OCI-LY7 (cell line): ENCODE measurements around the gene CD37. TPM values are rescaled to one million over a fixed set of nuclear protein-coding genes. Genes with fewer than 3 reads are reported as not detected.
"Not testable (repeated sequence)": the region's sequence is repeated elsewhere in the genome, so short reads cannot be mapped to it uniquely, and the experiment has no call there.

ENCODE experiments used
- BruUV-seq: library from RNA; stranded (reverse); fragments of 400-500 nt; replicated peaks from 2 replicates; lab custom pipeline; 2021; lab: Mats Ljungman, UMichigan
- CTCF ChIA-PET: fragments of 300-600 bp; sonication (Branson Sonifier 250); formaldehyde crosslinking; loops from one replicate; lab custom pipeline; 2022; ENCODE audit warnings: antibody characterized with exemption; ENCODE audit not compliant: unreplicated experiment; lab: Charles Lee
- POLR2A ChIA-PET: fragments of 300-600 bp; sonication (Branson Sonifier 250); formaldehyde crosslinking; loops from one replicate; lab custom pipeline; 2022; ENCODE audit warnings: antibody characterized with exemption; lab: Charles Lee
- DNase-seq: peaks from one replicate; pipeline ENCODE4 v3.0.0-alpha.2; 2015; ENCODE audit warnings: low spot score
- H2AFZ ChIP-seq: fragments of 200-600 bp; sonication (generic), shearing (Covaris generic); 2 replicates; pipeline ENCODE4 v1.6.1; 2014; ENCODE audit warnings: mild to moderate bottlenecking, antibody characterized with exemption, low read length, moderate library complexity
- H3K27ac ChIP-seq: fragments of 200-600 bp; sonication (generic); 2 replicates; pipeline ENCODE4 v1.5.1; 2014; ENCODE audit warnings: mixed run types, low read depth, mild to moderate bottlenecking, moderate library complexity, low read length, inconsistent platforms; ENCODE audit not compliant: poor library complexity, severe bottlenecking
- H3K36me3 ChIP-seq: fragments of 200-600 bp; sonication (generic); 2 replicates; pipeline ENCODE4 v1.6.1; 2014; ENCODE audit warnings: mild to moderate bottlenecking, antibody characterized with exemption, low read length, moderate library complexity, mixed read lengths; ENCODE audit not compliant: insufficient read depth
- H3K4me1 ChIP-seq: fragments of 200-600 bp; sonication (generic); 2 replicates; pipeline ENCODE4 v1.5.1; 2014; ENCODE audit warnings: mild to moderate bottlenecking, low read length; ENCODE audit not compliant: insufficient read depth, poor library complexity, severe bottlenecking
- H3K4me2 ChIP-seq: fragments of 200-600 bp; sonication (generic); 2 replicates; pipeline ENCODE4 v1.6.1; 2014; ENCODE audit warnings: mild to moderate bottlenecking, low read length
- H3K4me3 ChIP-seq: fragments of 200-600 bp; sonication (generic); 2 replicates; pipeline ENCODE4 v1.5.1; 2014; ENCODE audit warnings: mild to moderate bottlenecking, low read depth, low read length; ENCODE audit not compliant: poor library complexity, severe bottlenecking
- H3K79me2 ChIP-seq: fragments of 200-600 bp; sonication (generic); 2 replicates; pipeline ENCODE4 v1.6.1; 2016; ENCODE audit warnings: low read depth, mild to moderate bottlenecking, low read length, moderate library complexity, mixed read lengths; ENCODE audit not compliant: insufficient read depth
- H3K9me2 ChIP-seq: fragments of 200-600 bp; sonication (generic); 2 replicates; pipeline ENCODE4 v1.6.1; 2016; ENCODE audit warnings: mild to moderate bottlenecking, low read length, mixed read lengths; ENCODE audit not compliant: insufficient read depth
- H3K9me3 ChIP-seq: fragments of 200-600 bp; sonication (generic); 2 replicates; pipeline ENCODE4 v1.6.1; 2014; ENCODE audit warnings: mild to moderate bottlenecking, mixed run types, low read length, mixed read lengths
- H4K20me1 ChIP-seq: fragments of 200-600 bp; sonication (generic); 2 replicates; pipeline ENCODE4 v1.6.1; 2014; ENCODE audit warnings: mild to moderate bottlenecking, antibody characterized with exemption, low read length, moderate library complexity, mixed read lengths; ENCODE audit not compliant: insufficient read depth
- CTCF ChIP-seq: fragments of 200-600 bp; sonication (generic); conservative IDR thresholded peaks from 2 replicates; pipeline ENCODE4 v1.5.1; 2014; ENCODE audit warnings: mild to moderate bottlenecking, antibody characterized with exemption, low read length, moderate library complexity, mixed read lengths
- EZH2phosphoT487 ChIP-seq: fragments of 200-600 bp; sonication (generic); IDR thresholded peaks from 2 replicates; pipeline ENCODE4 v1.6.1; 2018; ENCODE audit warnings: low read depth, borderline replicate concordance, mild to moderate bottlenecking, mixed run types, antibody characterized with exemption, low read length, moderate library complexity, mixed read lengths
- intact Hi-C: fragments of 100-400 bp; cut with micrococcal nuclease; formaldehyde crosslinking; loops from one replicate; pipeline ENCODE4 v1.10.0; 2022; ENCODE audit not compliant: unreplicated experiment
- total RNA-seq, 2 experiments: library from RNA; depleted of rRNA in 1 of 2; stranded (reverse); fragments of >200 nt in 1 of 2; shearing (Covaris generic) in 1 of 2; gene quantifications; 2 replicates each; pipeline ENCODE4 v1.2.3, GENCODE V29; 2014 to 2022

The CD37 gene
- total RNA-seq, 2 experiments from 2014 or later: 219 to 279 TPM

DNA sequence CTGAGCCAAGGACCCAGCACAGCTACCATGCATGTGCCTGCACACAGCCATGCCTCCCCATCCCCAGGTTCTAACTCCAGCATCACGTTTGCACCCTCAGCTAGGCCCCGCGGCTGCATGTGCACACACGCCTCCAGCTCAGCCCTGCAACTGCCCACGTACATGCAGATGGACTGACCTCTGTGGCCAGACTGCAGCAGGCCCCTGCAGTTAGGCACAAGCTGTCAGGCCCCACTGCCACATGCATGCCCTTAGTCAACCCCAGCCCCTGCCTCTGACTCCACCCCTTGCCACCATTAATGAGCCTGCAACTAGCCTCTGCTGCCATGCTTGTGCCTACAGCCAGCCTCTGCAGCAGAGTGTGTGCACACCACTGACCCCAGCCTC lies 33.3 kb upstream of the CD37 start:
- no TSS peak for BruUV-seq
- H3K4me3 ChIP-seq: no peak overlapping the region
- TF ChIP-seq EZH2phosphoT487 (no peak), CTCF (no peak)
- H3K9me3 ChIP-seq: peaks cover 14% of the 10 kb centered on the region; the same call in 1 of the 2 replicates
- no peaks in the 10 kb centered on the region for H3K9me2 ChIP-seq
- no peak overlapping the region for H3K27ac ChIP-seq
- H4K20me1 ChIP-seq: no peaks in the 10 kb centered on the region
- no peak overlapping the region for H2AFZ ChIP-seq
- peaks cover 10% of the 10 kb centered on the region for H3K4me1 ChIP-seq
- H3K36me3 ChIP-seq: peaks cover 27% of the 10 kb centered on the region
- H3K79me2 ChIP-seq: no peaks in the 10 kb centered on the region
- no peak overlapping the region for H3K4me2 ChIP-seq
- DNase-seq: no peak
- intact Hi-C loops: no loop called here
- ChIA-PET POLR2A (interaction anchor here (0.5 kb wide), 1 partner anchor 228 kb away, joined by 3 read pairs; no protein-coding TSS in a partner anchor), CTCF (interaction anchor here (0.9 kb wide), 1 partner anchor 107 kb away, joined by 4 read pairs; no protein-coding TSS in a partner anchor)

DNA sequence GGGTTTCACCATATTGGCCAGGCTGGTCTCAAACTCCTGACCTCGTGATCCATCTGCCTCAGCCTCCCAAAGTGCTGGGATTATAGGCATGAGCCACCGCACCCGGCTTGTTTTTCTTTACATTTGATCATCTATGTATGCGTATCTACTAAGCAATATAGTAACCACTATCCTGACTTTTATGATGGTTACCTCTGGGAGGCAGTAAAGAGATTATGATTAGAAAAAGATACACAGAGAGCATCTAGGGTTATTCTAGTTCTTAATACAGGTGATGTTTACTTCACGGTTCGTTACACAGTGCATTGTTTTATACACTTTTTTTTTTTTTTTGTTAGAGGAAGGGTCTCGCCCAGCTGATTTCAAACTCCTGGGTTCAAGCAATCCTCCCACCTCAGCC lies 28.5 kb upstream of the CD37 start:
- Histone ChIP-seq H3K4me2 (peak overlapping the region; percentile 34; the same call in 1 of the 2 replicates), H3K27ac (peak overlapping the region; percentile 70), H3K9me3 (peaks cover 14% of the 10 kb centered on the region; the same call in 1 of the 2 replicates), H3K4me1 (peaks cover 43% of the 10 kb centered on the region), H3K36me3 (peaks cover 54% of the 10 kb centered on the region)
- intact Hi-C loops: loop anchor here (1.0 kb wide), 1 partner anchor 137 kb away; no protein-coding TSS in a partner anchor
- CTCF ChIA-PET, H3K79me2 ChIP-seq, H2AFZ ChIP-seq, H4K20me1 ChIP-seq, H3K9me2 ChIP-seq, BruUV-seq, H3K4me3 ChIP-seq: not testable (repeated sequence)
- POLR2A ChIA-PET: interaction anchor here (0.6 to 0.7 kb wide), 3 partner anchors 30 to 367 kb away, joined by 4 to 5 read pairs (median 4); no protein-coding TSS in a partner anchor
- peak; percentile 76 for DNase-seq
- TF ChIP-seq CTCF: peak; percentile 66

DNA sequence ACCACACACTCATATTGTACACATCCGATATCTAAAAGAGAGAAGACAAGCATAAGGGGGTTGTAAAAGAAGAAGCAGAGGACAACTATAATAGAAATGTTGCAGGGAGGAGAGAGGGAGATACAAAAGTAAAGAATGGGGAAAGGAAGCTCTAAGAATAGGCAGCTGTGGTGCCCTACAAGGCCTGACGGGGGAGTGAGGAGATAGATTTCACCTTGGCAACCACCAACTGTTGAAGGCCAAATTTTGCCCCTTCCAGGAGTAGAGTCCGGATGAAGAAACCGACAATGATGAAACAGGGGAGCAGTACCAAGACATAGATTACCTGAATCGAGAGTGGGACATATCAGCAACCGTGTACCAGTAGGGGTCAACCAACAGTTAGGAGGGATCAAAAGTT lies 26.1 kb upstream of the CD37 start:
- no peaks in the 10 kb centered on the region for H3K9me3 ChIP-seq
- ChIA-PET POLR2A (no interaction called here), CTCF (no interaction called here)
- TF ChIP-seq CTCF (peak; percentile 73), EZH2phosphoT487 (no peak)
- BruUV-seq: no TSS peak
- DNase-seq: peak; percentile 56
- H3K79me2 ChIP-seq: no peaks in the 10 kb centered on the region
- peak overlapping the region; percentile 55 for H3K27ac ChIP-seq
- H2AFZ ChIP-seq: no peak overlapping the region
- intact Hi-C loops: no loop called here
- H3K4me3 ChIP-seq: no peak overlapping the region
- H3K36me3 ChIP-seq: peaks cover 40% of the 10 kb centered on the region
- H3K4me2 ChIP-seq: peak overlapping the region; percentile 16
- H3K4me1 ChIP-seq: peaks cover 47% of the 10 kb centered on the region
- H3K9me2 ChIP-seq: no peaks in the 10 kb centered on the region
- H4K20me1 ChIP-seq: no peaks in the 10 kb centered on the region
